UCSD-AML1 (cell line): ENCODE data around the gene NEUROG1.

ENCODE experiments used
- DNase-seq: peaks from one replicate; lab custom pipeline; 2025; ENCODE audit not compliant: unreplicated experiment; lab: John Stamatoyannopoulos, UW

NEUROG1 gene

DNA sequence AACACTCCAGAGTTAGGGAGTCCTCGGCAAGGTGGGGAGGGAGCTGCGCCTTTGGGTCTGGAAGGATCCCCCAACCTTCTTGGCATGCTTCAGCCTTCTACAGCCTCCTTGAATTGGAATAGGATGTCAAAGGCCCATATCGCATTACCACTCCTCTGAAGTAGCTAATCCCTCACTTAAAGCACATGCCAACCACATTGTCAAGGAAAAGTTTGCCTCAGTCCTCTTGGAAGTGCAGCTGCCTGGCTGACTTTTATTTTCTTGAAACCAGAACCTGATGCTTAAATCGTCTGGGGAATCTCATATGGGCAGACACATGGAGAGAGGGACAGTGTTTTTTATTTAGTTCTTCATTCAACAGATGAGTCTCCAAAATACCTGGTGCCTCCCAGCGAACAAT is 28.6 kb upstream of the NEUROG1 start:
- no peak for DNase-seq

DNA sequence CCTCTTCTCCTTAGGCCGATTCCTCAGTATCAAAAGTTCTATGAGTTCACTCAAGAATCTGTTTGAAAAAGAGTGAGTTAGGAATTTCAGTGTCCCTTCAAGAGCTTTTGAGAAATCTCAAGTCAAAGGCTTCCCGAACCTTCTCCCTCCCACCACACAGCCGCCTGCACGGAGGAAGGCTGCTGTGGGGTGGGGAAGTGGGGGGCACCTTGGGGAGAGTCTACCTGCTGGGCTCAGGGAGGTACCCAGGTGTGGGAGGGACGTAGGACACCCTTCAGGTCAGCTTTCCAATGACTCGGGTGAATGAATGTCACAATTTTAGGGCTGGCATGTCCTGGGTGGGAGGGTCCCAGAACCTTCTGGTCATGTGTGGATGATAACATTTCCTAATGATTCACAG is 25.5 kb upstream of the NEUROG1 start:
- DNase-seq, result no peak

DNA sequence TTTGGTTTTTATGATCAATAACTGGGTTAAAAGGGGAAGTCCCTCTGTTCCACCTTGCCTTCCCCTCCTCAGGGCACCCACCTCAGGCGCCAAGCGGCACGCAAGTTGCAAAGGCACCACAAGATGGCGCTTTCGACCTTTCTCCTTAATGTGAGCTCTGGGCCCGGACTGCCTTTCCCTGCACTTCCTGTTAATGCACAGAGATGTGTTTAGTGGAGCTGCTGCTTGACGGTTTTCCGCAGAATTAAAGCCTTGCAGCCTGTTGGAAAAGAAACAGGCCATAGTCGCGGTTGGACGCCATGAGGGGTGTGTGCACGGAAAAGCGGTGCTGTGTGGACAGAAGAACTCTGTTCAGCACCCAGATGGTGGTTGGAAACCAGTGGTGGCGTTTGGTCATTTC is 25.1 kb upstream of the NEUROG1 start:
- DNase-seq, result peak; percentile 81

DNA sequence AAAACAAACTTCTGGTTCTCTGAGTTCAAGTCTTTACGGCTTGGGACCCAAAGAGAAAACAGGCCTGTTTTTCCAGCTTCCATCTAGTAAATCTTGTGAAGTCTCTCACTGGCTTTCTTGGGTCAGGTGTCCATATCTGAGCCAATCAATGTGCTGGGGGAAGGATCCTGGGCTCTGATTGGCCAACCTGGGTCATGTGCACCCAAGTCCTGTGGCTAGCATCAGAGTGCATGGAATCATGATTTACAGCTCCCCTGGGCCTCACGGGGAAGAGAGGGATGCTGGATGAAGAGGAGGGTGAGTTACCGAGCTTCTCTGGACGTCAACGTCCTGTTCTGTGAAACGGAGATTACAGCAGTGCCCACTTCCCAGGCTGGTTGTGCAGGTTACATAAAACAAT is 23.6 kb upstream of the NEUROG1 start:
- no peak for DNase-seq

DNA sequence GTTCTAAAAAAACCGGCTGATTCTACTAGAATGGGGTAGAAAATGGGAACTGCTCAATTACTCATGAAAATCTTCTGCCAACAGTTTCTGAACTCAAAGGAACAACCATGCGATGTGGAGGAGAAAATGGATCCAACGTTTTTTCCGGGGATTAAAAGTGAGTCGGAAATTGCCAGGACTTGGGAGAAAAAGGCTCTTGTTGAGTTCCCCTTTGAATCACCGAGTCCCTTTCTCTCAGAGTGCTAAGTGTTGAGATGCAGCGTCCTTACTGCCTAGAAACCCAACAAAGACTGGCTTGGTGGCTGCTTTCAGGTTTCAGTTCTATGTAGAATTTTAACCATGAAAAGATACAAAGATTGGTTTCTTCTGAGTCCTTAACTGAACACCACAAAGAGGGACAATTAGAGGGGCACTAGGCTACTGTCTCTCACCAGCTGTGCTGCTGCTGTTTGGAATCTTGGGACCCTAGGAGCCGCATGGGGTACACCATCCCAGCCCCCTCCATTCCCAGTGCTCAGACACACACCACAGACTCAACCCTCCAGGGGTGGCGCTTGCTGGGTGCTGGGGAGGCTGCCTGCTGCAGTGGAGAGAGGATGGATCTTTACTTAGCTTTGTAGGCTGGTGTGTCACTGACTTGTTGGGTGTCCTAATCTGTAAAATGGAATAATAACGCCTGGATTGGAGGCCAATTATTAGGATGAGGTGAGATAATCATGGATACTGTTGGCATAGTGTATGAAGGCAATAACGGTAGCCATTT is 21.5 kb upstream of the NEUROG1 start:
- no peak for DNase-seq

DNA sequence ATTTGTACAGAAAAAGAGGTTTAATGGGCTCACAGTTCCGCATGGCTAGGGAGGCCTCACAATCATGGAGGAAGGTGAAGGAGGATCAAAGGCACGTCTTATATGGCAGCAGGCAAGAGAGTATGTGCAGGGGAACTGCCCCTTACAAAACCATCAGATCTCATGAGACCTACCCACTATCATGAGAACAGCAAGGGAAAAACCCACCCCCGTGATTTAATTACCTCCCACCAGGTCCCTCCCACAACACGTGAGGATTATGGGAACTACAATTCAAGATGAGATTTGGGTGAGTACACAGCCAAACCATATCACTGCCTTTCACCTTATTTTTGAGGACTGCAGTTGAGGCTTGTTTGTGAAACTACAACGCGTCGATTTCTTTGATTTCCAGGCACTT is 20.9 kb upstream of the NEUROG1 start:
- DNase-seq, result no peak

DNA sequence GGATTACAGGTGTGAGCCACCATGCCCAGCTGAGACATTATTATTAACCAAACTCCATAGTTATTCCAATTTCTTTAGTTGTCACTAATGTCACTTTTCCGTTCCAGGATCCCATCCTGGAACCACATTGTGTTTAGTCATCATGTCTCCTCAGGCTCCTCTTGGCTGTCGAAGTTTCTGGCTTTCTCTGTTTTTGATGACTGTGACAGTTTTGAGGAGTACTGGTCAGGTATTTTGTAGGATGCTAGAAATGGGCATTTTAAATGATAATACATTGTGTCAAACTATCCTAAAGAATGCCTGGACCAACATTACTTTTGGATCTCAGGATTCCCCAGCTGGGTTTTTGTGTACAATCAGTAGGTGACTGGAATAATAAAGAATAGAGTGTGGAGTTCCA is 19.8 kb upstream of the NEUROG1 start:
- DNase-seq, result no peak

DNA sequence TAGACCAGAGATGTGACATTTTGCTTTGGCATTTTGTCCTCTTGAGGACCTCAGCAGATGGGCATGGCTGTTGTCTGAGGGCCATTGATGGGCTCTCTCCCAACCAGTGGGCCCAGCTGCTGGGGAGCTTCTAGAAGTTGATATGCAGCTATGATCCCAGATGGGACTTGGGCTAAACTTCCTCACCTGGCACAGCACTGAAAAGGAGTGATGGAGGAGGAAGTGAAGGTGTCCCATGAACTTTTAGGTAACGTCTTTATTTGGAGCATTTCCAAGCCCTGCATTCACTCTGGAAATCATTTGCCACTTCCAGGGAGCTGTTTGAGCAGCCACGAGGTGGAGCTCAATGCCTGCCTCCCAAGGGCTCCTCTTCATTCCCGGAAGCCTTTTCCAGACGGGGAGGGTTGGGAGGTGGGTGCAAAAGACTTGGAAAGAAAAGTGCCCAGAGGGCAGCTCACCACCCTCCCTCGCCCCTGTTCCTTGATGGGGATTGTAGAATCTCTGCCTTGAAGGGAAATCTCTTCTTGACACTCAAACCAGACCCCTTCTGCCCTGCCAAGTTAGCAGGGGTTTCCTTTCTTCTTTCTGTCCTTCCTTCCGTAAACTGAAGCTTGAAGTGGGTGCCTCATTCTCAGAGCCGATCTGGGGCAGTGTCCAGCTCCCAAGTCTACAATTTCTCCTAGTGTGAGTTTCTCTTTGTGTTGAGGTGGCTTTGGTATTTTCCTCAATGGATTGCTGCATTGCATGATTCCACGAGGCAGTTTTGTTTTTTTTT is 18.1 kb upstream of the NEUROG1 start:
- DNase-seq, result no peak

DNA sequence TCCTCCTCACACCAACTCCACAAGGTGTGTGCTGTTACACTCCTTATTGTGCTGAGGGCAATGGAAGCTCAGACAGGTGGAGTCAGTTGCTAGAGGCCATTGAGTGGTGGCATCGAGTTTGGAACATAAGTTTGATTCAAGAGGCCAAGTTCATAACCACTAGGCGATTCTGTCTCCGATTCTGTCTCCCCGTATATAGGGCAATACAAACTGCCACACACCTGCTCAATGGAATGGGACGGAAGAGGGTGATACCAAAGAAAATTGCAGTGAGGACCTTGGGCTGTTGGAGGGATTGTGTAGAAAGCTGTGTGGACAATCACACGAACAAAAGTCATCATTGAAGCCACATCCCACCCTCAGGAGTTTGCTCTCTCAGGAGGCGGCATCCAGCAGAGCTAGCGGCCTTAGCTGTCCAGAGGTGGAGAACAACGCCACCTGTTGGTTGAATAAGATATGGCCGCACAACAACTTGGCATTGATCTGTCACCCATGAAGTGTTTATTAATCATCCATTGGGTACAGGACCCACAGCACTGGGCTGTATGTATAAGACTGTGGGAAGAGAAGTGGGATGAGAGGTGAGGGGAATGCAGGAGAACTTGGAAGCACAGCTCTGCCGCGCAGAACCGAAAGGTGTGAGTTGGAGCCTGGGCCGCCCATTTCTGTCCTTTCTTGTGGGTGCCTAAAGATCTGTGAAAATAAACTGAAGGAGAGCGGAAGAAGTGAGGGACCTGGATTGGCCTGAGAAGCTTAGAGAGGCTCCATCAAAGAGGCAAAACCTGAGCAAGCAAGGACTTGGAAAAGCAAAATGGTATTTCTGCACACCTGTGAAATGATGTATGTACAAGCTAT is 16.1 kb upstream of the NEUROG1 start:
- peak; percentile 57 for DNase-seq

DNA sequence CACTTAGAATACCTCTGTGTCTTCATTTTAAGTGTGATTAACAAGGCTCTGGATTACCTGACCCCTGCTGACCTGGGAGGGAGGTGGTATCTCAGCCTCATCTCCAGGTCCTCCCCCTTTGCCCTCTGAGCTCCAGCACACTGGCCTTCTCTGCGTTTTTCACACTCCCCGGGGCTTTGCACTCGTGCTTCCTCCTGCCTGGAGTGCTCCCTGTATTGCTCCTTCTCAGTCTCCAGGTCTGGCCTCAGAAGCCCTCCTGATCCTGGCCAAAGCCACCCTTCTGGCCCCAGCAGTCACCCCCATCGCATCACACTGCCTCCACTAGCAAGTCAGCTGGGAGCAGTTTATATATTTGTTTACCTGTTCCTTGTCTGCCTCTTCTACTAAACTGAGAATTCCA is 13.6 kb upstream of the NEUROG1 start:
- no peak for DNase-seq

DNA sequence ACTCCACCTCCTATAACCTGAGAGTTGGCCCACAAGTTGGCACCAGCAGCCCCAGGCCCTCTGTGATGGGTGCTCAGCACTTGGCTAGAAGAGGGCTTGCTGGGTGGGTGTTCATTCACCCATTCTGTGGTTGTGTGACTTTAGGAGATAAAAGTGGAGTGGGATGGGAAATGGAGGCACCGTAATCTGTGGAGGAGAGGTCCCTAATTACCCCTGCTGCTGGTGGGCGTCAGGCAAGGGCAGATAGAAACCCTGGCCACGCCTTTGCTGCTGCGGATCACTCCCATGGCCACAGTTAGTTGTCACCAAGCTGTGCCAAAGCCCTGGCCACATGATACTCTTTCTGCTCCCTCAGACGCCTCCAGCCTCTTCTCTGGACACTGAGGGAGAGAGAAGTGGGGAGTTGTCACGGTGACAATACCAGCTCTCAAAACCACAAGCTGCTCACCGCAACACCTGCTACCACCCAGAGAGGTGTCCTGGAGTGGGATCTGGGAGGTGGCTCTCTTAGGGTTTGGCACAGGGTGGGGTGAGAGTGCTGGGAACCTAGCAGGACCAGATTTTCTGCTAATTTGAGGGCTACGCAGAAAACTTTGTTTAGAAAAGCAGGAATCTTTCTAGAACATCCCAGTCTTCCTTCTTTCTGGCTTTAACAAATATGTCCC is 12.0 kb upstream of the NEUROG1 start:
- no peak for DNase-seq

DNA sequence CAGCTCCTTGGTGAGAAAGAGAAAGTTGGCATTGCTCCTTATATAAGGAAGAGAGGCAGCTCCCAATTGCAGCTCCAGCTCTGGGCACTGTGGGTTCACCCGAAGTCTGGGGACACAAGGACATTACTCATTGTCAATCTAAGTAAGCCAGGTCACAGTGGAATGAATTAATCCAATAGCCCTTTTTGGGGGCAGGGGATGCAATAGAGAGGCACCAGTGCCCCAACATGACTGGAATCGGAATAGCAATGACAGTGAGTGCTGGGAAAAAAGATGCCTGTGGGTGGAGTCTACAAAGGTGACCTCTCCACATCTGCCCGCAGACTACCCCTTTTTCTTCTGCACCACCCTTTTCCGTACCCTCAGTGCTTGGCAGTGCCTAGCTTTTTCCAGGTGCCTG is 11.1 kb upstream of the NEUROG1 start:
- DNase-seq, result no peak

DNA sequence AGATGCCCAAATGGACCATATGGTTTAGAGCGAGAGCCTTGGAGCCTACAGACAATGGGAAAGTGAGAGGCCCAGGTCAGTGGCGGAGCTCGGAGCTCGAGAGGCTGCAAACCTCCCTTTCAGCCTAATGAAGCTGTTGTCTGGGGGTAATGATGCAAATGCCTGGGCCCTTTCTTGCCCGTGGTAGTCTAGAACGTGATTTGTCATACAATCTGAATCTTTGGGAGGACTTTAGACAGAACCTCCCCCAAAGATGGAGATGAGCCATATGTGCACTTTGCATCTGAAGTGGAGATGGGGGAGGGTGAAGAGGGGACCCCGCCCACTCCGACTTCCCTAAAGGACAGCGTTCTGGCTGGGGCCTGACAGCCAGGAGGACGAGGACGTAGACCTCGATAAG is 10.3 kb upstream of the NEUROG1 start:
- no peak for DNase-seq

DNA sequence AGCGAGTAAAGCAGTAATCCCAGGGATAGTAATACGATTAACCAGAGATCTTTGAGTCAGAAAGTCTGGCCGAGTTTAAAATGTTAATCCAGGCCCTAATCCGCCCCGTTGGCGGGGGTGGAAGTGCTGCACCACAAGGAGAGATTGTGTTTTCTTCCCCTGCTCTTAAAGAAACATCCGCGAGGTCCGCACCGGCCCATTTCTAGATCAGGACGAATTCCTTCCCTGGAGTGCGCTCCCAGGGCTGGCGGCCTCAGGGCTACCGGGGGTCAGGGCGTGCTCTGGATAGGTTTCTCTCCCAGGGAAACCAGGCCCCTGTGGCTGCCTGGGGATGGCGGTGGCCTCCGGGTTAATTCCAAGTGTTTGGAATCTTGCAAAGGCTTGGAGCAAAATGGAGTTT is 9.3 kb upstream of the NEUROG1 start:
- no peak for DNase-seq

DNA sequence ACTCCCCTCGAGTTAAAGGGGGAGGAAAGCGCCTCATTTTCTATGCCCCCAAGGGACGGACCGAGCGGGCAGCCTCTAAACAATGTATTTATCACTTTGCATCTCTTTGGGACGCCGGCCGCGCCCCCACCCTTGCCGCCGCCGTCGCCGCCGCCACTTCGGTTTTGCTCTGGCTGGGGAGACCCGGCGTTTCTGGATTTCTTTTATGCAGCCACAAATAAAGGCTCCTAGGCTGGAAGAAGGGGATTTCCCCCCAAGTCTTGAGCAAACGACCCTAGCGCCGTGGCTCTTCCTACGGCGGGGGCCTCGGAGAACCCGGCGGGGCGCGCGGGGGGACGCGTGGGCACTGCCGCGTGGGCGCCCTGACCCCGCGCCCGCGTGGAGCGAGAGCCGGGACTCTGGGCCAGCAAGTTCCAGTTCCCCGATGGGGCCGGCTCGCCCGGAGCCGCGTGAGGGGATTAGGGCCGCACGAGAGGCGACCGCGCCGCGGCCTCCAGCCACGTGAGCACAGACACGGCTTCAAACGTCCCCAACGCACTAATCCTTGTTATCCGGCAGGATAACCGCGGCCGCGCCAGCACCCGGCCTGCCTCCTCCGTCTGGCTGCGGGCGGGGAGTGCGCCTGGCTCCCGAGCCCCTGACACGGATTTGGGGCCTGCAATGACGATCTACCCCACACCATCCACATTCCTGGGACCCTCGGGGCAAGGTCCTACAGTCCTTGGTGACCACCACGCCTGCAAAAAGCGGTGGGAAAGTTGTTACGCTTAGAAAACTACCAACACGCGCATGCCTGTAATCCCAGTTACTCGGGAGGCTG is 7.9 kb upstream of the NEUROG1 start:
- no peak for DNase-seq

DNA sequence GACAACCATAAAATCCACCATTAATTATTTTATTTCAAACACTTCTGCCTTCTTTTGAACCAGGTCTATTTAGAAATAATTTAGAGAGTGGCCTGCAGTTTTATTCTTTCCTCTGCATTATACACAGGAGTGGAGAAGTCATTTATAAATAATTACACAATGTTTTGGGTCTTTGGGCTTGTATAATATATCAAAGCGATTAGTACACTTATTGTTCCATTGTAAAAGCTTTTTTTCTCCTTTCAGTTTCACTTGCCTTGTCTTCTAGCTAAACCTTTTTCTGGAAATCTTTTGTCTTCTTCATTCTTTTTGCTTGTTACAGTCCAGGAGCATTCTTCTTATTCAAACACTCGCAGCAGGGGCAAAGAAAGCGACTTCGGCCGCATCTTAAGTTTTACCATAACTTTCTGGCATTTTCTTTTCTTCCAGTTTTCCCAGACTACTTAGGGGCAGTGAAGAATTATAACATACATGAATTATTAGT is 7.3 kb upstream of the NEUROG1 start:
- no peak for DNase-seq

DNA sequence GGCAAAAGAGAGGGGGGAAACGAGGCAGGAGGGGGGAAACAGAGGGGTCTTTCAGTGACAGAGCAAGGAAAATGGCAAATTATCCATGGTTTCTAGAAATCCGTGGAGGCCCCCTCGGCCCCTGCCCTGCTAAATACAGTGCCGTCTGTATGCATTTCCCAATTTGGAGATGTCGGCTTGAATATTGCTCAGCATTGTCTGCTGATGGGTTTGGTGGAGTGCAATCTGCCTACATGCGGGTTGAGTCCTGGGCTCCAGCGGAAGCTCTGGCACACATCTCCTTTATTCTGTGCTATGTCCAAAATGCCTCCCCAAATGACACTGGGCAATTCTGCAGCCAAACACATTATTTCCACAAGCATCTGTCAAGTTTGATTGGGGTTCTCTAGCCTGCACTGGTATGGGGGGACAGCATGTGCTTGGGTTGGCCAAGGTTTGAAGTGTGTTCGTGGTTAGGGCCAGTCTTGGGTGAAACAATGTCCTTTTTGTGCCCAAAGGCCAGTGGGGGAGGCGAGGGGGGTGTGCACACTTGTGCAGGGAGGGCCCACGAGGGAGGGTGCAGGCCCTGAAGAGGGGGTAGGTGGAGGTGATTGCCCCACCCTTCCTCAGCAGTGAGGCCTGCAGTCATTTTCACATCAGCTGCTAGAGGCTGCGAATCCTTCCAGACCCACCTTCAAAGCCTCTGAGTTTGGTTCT is 6.2 kb upstream of the NEUROG1 start:
- no peak for DNase-seq

DNA sequence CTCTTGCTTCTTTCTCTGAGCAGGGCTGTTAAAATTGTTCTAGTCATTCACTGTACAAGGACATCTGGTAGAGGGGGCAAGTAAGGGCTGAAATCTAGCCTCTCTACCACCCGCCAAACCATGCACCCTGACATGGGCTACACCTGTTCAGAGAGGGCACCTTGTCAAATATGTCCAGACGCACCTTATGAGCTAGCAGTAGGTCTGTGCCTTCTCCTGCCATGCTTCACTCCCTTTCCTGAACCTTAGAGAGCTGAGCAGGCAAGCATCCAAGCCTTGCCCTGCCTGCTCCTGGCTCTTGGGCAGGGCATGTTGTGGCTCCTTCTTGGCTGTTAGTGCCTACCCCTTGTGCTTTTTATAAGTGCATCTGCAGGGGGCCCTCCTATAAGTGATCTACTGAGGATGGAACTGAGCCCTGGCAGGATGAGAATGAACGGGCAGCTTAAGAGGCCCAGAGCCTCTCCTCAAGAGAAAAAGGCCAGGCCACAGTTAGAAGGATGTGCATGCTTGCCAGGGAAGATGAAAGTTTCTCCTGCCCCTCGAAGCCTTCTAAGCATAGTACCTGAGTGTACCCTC is 3.8 kb upstream of the NEUROG1 start:
- DNase-seq, result no peak

DNA sequence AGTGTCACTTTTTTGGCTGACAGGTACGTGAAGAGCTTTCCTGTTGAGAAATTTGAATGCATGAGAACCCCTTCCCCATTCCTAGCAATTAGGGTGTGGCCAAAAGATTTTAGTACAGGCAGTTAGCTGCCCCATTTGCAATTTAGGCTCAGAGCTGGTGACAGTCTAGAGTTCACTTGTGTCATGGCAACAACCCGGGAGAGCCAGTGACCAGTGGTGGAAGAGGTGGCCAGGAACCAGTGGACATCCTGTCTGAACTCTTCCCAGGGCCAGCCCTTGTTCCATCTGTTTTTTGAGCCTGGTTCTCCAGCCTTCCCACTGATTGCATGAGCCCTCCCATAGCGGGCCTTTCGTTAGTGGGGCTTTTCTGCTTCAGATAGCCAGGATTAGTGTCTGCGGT is 2.5 kb upstream of the NEUROG1 start:
- no peak for DNase-seq
